Epithelial cell of prostate (primary cell): ENCODE data around the gene PRIM1.
"Not testable (repeated sequence)": the region's sequence is repeated elsewhere in the genome, so short reads cannot be mapped to it uniquely, and the experiment has no call there.

Experiments
- DNase-seq: peaks from one replicate; pipeline ENCODE4 v3.0.0-alpha.2; 2011; ENCODE audit warnings: low read depth, low spot score
- H3K27ac ChIP-seq: fragments of 450-650 bp; 2 replicates; pipeline ENCODE4 v1.5.1; 2017; ENCODE audit warnings: mild to moderate bottlenecking

Gene PRIM1

DNA sequence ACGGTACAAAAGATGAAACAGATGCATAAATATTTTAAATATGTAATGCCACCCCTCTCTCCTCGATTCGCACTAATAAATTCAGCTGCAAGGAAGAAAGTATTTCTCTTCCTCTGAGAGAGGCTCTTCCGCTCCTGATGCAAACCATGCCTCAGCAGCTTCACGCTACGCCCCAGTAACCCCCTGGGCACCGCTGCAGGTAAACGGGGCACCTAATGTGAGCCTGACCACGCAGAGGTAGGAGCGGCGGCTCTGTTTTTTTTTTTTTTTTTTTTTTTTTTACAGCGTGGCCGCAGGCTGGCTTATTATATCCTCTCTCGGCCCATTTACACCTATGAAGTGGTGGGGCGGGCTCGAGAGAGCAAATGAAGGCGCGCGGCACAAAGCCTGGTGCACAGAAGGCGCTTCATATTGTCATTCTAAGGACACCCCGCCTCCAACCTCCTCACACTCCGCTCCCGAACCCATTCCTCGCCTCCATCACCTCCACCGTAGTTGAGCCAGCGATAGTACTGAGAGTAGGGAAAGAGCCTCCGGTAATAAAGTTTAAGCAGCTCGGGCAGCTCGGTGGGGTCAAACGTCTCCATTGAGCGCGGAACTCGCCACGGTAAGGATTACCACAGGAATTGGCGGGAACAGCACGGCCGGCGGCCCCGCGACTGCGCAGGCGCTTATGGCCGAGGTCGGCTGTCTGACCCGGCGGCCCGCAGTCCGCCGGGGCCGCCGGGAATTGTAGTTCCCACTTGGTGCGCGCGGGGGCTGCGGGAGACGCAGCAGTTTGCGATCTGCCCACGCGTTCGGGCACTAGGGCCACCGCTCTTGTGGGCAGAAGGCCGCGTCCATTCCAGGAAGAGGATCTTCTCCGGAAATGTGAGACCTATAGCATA lies at the start of gene PRIM1:
Gene PRIM1, minus strand, starts transcription at position 612 of the 887 bp plus-strand sequence. Its CDS starts 25 bp downstream, at position 587.
- no peak for DNase-seq

DNA sequence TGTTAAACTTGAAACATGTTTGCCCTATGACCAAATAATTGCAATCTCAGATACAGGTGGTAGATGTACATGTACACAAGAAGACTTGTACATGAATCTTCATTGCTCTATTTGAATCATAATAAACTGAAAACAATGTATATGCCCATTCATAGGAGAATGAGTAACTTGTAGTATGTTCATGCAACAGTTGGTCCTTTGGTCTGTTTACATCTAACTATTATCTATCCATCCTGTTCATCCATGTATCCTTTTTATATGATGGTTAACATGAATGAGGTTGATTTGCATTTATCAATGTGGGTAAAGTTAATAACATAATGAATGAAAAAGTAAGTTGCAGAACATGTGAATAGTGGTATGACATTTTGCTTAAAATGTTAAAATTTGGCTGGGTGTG lies 48.1 kb upstream of the PRIM1 start:
- H3K27ac ChIP-seq: no peak overlapping the region
- no peak for DNase-seq

More for the DNA sequence above, at the start of gene PRIM1:
- H3K27ac ChIP-seq: no peak within 1 kb of the TSS

DNA sequence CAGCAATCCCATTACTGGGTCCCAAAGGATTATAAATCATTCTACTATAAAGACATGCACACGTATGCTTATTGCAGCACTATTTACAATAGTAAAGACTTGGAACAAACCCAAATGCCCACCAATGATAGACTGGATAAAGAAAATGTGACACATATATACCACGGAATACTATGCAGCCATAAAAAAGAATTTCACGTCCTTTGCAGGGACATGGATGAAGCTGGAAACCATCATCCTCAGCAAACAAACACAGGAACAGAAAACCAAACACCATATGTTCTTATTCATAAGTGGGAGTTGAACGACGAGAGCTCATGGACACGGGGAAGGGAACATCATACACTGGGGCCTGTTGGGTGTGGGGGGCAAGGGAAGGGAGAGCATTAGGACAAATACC lies 47.2 kb upstream of the PRIM1 start:
- not testable (repeated sequence) for DNase-seq, H3K27ac ChIP-seq

DNA sequence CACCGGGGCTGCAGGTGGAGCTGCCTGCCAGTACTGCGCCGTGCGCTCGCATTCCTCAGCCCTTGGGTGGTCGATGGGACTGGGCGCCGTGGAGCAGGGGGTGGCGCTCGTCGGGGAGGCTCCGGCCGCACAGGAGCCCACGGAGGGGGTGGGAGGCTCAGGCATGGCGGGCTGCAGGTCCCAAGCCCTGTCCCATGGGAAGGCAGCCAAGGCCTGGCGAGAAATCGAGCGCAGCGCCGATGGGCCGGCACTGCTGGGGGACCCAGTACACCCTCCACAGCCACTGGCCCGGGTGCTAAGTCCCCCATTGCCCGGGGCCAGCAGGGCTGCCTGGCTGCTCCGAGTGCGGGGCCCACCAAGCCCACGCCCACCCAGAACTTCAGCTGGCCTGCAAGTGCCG lies 43.7 kb upstream of the PRIM1 start:
- DNase-seq, H3K27ac ChIP-seq: not testable (repeated sequence)

DNA sequence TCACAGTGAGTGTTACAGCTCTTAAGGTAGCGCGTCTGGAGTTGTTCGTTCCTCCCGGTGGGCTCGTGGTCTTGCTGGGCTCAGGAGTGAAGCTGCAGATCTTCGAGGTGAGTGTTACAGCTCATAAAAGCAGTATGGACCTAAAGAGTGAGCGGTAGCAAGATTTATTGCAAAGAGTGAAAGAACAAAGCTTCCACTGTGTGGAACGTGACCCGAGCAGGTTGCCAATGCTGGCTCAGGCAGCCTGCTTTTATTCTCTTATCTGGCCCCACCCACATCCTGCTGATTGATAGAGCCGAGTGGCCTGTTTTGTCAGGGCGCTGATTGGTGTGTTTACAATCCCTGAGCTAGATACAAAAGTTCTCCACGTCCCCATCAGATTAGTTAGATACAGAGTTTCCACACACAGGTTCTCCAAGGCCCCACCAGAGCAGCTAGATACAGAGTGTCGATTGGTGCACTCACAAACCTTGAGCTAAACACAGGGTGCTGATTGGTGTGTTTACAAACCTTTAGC lies 43.0 kb upstream of the PRIM1 start:
- not testable (repeated sequence) for H3K27ac ChIP-seq, DNase-seq

DNA sequence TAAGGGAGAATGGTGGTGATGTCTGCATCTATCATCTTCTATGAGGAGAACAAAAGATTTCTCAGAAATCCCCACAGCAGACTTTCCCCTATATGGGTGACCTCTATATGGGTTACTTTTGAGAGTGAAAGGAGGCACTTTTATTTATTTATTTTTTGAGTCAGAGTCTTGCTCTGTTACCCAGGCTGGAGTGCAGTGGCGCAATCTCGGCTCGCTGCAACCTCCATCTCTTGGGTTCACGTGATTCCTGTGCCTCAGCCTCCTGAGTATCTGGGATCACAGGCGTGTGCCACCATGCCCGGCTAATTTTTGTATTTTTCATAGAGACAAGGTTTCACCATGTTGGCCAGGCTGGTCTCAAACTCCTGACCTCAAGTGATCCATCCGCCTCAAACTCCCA lies 41.0 kb upstream of the PRIM1 start:
- not testable (repeated sequence) for DNase-seq, H3K27ac ChIP-seq

DNA sequence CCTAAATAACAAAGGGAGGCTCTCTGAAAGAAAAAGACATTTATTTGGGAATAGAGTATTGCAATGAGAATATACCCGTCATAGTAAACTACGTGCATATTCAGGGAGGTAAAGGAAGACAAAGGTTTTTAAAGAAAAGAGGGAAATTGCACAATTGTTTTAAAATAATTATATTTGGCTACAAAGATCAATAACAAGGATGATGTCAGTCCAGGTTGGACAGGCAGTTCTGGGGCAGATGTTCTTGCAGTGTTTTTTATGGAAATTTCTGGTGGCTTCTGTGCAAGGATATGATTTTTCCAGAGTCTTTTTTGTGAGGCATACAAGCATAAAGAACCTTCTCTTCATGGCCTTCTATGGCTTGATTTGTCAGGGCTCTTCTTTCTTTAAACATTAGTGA lies 40.6 kb upstream of the PRIM1 start:
- H3K27ac ChIP-seq: no peak overlapping the region
- DNase-seq: no peak

DNA sequence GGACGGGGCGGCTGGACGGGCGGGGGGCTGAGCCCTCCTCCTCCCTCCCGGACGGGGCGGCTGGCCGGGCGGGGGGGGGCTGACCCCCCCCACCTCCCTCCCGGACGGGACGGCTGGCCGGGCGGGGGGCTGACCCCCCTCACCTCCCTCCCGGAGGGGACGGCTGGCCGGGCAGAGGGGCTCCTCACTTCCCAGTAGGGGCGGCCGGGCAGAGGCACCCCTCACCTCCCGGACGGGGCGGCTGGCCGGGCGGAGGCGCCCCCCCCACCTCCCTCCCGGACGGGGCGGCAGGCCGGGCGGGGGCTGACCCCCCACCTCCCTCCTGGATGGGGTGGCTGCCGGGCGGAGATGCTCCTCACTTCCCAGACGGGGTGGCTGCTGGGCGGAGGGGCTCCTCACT lies 37.3 kb upstream of the PRIM1 start:
- H3K27ac ChIP-seq: not testable (repeated sequence)

DNA sequence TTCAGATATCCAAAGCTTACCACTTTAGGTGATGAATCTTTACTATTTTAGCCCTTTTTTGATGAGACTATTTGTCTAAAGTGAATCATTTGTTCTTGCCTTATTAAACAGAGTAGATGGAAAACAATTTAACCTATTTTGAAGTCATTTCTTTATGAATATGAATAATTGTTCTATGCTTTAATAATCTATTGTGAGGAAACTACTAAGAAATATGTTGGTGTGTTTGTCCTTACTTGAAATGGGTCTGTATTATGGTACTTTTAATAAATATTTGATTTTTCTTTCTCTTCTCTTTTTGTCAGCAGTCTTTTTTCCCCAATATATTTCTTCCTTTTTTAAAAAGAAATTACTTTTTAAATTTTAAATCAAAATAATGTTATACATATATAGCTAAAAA lies 35.4 kb upstream of the PRIM1 start:
- DNase-seq: no peak
- H3K27ac ChIP-seq: no peak overlapping the region

More for the DNA sequence above, 37.3 kb upstream of the PRIM1 start:
- not testable (repeated sequence) for DNase-seq

DNA sequence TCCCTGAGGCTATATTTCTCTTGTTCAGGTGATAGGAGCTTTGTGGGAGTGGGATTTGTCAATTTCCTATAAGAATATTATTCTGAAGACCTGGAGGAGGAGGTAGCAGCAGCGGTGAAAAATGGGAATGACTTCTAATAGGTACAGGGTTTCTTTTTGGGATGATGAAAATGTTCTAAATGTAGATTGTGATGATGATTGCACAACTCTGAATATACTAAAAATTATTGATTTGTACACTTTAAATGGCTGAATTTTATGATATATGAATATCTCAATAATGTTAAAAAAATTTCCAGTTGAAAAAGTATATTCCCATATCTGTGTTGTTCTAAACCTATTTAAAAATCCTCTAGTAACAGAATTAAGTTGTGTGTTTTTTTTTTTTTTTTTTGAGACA lies 33.8 kb upstream of the PRIM1 start:
- DNase-seq: no peak

DNA sequence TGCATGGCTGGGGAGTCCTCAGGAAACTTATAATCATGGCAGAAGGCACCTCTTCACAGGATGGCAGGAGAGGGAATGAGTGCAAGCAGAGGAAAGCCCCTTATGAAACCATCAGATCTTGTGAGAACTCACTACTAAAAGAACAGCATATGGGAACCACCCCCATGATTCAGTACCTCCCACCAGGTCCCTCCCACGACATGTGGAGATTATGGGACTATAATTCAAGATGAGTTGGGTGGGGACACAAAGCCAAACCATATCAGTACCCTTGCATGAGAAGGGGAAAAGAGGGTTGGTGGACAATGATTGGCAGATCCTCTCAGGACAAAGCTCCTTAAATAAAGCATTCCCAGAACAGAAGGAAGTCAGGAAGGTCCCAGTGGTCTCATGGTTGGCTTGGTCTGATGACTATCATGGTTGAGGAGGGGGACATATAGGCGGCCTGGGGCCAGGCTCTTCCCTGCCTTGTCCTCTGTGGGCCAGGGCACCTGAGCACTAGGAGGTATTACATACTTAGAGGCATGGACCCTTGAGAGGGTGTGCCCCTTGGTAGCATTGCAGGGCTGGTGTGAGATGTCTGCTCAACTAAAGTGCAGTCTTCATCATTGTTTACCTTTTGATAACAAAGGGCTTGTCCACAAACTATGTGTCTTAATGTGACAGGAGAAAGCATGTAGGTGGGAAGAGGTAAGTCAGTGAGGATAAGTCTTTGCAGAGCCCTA lies 33.2 kb upstream of the PRIM1 start:
- DNase-seq: no peak
- no peak overlapping the region for H3K27ac ChIP-seq

More for the DNA sequence above, 33.8 kb upstream of the PRIM1 start:
- H3K27ac ChIP-seq: no peak overlapping the region

DNA sequence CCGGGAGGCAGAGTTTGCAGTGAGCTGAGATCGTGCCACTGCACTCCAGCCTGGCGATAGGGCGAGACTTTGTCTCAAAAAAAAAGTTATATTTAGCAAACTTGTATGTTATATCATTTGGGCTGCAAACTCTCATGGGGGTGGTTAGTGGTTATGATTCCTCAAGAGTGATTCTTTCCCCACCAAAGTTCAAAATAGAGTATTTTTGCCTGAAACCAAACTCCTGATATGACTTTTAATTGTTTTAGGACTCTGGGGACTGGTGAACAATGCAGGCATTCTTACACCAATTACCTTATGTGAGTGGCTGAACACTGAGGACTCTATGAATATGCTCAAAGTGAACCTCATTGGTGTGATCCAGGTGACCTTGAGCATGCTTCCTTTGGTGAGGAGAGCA lies 29.6 kb upstream of the PRIM1 start:
- no peak overlapping the region for H3K27ac ChIP-seq
- no peak for DNase-seq

DNA sequence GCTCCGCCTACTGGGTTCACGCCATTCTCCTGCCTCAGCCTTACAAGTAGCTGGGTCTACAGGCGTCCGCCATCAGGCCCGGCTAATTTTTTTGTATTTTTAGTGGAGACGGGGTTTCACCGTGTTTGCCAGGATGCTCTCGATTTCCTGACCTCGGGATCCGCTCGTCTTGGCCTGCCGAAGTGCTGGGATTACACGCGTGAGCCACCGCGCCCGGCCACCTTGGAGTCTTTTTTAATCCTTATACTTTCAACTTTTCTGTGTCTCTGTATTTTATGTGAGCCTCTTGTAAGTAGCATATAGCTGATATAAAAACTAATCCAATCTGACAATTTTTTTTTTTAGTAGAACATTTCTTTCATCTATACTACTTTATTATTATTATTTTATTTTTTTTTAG lies 26.6 kb upstream of the PRIM1 start:
- no peak overlapping the region for H3K27ac ChIP-seq
- DNase-seq: no peak

DNA sequence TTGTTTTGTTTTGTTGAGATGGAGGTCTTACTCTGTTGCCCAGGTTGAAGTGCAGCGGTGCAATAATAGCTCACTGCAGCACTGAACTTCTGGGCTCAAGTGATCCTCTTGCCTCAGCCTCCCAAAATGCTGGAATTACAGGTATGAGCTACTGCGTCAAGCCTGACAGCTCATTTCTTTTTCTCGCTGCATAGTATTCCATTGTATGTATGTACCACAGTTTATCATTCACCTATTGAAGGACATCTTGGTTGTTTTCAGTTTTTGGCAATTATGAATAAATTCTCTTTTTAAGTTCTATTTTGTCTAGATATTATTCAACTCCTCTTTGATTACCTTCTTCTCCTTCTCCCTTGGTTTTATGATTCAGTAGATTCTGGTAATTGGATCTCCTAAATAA lies 24.5 kb upstream of the PRIM1 start:
- no peak overlapping the region for H3K27ac ChIP-seq
- no peak for DNase-seq

DNA sequence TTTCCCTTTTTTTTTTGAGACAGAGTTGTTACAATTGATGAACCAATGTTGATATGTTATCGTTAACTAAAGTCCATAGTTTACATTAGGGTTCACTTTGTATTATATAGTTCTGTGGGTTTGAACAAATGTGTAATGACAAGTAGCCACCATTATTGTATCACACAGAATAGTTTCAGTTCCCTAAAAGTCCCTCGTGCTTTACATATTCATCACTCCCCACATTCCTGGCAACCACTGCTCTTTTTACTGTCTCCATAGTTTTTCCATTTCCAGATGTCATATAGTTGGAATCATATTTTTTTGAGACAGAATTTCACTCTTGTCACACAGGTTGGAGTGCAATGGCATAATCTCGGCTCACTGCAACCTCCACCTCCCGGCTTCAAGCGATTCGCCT lies 23.5 kb upstream of the PRIM1 start:
- H3K27ac ChIP-seq: no peak overlapping the region
- DNase-seq: no peak

DNA sequence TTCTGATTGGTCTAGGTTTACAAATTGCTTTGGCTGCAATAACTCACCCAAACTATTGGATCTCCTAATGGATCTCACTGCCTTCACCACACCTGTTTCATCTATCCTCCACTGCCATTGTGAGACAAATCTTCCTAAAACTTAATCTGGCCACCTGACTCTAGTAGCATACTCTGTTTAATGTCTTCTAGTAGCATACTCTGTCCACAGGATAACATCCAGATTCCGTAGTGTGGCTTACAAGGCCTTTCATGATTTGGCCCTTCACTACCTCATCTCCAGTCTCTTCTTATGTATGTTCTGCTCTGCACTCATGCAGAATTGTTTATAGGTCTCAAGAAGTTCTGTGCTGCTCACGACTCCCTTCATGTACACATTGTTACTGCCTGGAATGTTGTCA lies 21.0 kb upstream of the PRIM1 start:
- H3K27ac ChIP-seq: no peak overlapping the region
- DNase-seq: no peak

DNA sequence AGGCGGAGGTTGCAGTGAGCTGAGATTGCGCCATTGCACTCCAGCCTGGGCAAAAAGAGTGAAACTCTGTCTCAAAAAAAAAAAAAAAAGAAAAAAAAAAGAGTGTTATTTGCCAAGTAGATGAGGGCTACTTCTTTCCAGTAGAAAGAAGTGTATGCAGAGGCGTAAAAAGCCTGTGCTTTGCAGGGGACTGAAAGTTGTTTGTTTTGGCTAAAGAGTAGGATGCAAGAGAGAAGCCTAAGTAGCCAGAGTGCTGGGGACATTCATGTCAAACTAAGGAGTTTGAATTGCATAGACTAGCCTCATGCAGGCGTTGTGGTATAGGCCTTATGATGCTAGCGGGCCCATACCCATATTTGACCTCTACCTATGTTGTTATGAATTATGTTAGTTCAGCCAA lies 20.5 kb upstream of the PRIM1 start:
- H3K27ac ChIP-seq: no peak overlapping the region
- DNase-seq: no peak

DNA sequence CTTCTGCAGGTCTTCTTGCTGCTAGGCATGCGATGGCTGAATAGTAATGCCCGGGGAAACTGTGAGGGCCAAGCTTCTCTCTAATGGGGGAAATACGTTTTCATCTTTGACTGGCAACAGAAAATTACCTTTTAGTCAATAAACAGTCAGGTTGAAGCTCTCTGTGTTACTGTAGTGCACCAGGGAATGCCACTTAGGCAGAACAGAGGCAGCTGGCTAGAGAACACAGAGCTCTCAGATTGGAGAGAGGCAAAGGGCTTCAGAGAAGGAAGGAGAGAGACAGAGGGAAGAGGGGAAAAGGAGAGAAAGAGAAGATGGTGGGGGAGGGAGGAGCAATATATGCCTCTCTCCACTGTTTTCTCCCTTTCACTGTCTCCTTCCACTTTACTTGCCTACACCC lies 17.7 kb upstream of the PRIM1 start:
- DNase-seq: no peak
- H3K27ac ChIP-seq: no peak overlapping the region

DNA sequence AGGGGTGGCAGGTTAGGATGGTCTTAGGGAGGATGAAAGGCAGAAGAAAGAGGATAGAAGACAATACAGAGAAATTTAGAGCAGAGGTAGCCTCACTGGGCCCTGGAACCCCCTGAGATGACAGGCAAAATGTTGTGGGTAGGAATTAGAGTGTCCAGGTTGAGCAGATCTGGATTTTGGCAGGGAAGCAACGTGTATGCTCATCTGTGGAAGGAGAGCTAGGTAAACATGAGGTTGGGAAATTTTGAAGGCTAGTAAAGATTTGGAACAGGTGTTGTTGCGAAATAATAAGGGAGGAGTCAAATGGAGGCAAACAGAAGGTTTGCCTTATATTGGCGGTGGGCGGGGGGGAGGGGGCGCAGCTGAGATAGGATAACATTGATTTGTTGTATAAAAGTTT lies 16.3 kb upstream of the PRIM1 start:
- no peak overlapping the region for H3K27ac ChIP-seq
- DNase-seq: no peak

DNA sequence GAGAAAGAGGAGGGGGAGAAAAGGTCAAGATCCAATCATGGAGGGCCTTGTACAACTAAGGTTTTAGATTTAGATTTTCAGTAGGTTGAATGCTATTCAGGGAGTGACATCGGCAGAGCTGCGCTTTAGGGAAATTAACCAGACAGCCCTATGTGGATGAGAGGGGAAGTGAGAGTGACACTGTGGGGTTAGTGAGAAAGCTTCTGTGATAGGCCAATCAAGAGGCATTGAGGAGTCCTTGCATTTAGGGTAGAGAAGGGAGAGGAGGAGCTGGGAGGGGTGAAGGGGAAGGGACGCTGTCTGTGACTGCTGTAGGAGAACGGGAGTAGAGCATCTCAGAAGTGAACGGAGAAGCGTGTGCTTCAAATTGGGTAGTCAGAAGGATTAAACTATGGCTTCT lies 14.4 kb upstream of the PRIM1 start:
- H3K27ac ChIP-seq: no peak overlapping the region
- no peak for DNase-seq
